ENCODE data around the gene ITGB8. TPM values are rescaled to one million over a fixed set of nuclear protein-coding genes. Genes with fewer than 3 reads are reported as not detected.

Gene ITGB8
- total RNA-seq, 1 experiment from 2014 or later, result 2.4 TPM

DNA sequence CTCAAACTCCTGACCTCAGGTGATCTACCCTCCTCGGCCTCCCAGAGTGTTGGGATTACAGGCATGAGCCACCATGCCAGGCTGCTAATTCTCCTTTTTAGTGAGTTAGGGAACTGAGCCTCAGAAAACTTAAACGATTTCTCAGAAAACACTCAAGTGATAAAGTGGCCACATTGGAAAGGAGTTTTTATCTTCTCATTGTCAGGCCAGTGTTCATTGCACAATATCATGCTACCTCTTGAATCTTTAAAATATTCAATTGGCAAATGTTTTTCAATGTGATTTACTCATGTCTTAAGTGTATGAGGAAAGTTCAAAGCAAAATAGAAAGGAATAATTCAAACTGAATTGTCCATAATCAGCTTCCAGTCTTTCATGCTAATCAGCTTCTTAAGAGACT is 80.7 kb downstream of the ITGB8 start:
- Histone ChIP-seq H3K9me2 (ENCODE audit: insufficient read depth) (no peaks in the 10 kb centered on the region), H2AFZ (ENCODE audit: low read depth, low read length, poor library complexity, severe bottlenecking) (no peak overlapping the region), H3K4me2 (ENCODE audit: low read length) (no peak overlapping the region), H4K20me1 (ENCODE audit: insufficient read depth) (no peaks in the 10 kb centered on the region), H3K4me3 (replicated peaks in 1 of 2; ENCODE audit: low read depth in 1 of 2, low read length in 2 of 2) (no peak overlapping the region), H3K4me1 (ENCODE audit: control insufficient read depth in 1 of 2, insufficient read depth in 2 of 2, low read length in 2 of 2) (no peaks in the 10 kb centered on the region; a peak in 1 of 4 replicates), H3K27ac (ENCODE audit: low read depth, low read length) (no peak overlapping the region), H3K27me3 (ENCODE audit: insufficient read depth, low read length) (no peaks in the 10 kb centered on the region), H3K9me3 (ENCODE audit: control insufficient read depth in 1 of 2, insufficient read depth in 1 of 2, low read depth in 1 of 2, low read length in 2 of 2) (no peaks in the 10 kb centered on the region), H3K9ac (ENCODE audit: low read length) (no peak overlapping the region), H3K36me3 (ENCODE audit: control insufficient read depth in 1 of 2, insufficient read depth in 2 of 2, low read length in 2 of 2) (no peaks in the 10 kb centered on the region), H3K79me2 (ENCODE audit: insufficient read depth, low read length) (no peaks in the 10 kb centered on the region)
- ChIA-PET RAD21 (ENCODE audit: low non-redundant PET in 1 of 2, low total read pairs in 2 of 2, uncharacterized antibody in 2 of 2, unreplicated experiment in 2 of 2) (no interaction called here), POLR2A (no interaction called here), CTCF (interaction anchor here (1.2 kb wide), 1 partner anchor 9 kb away, joined by 3 read pairs; no protein-coding TSS in a partner anchor)
- no peak for ATAC-seq
- no TSS peak for BruUV-seq (replicated peaks)
- intact Hi-C loops (cut with micrococcal nuclease), result no loop called here
- no peak for TF ChIP-seq EZH2phosphoT487 (IDR thresholded peaks at IDR 0.05; ENCODE audit: borderline replicate concordance)
- TF ChIP-seq POLR2AphosphoS5 (IDR thresholded peaks at IDR 0.05; ENCODE audit: low read depth, low read length), result no peak
- no peak for TF ChIP-seq CEBPB (IDR thresholded peaks at IDR 0.05; ENCODE audit: low read depth)
- no peak for TF ChIP-seq SP1 (IDR thresholded peaks at IDR 0.05; ENCODE audit: low read depth)
- TF ChIP-seq ELF1 (IDR thresholded peaks at IDR 0.05; ENCODE audit: borderline replicate concordance, low read depth), result no peak
- no peak for TF ChIP-seq YY1 (IDR thresholded peaks at IDR 0.05; ENCODE audit: extremely low read depth, insufficient replicate concordance, low read depth, low read length)
- TF ChIP-seq ZNF274 (IDR thresholded peaks at IDR 0.05; ENCODE audit: low read depth, low read length), result no peak
- no peak for TF ChIP-seq SRF (IDR thresholded peaks at IDR 0.05; ENCODE audit: low read depth)
- TF ChIP-seq MAX (IDR thresholded peaks at IDR 0.05), result no peak
- TF ChIP-seq POLR2A (IDR thresholded peaks at IDR 0.05; ENCODE audit: borderline replicate concordance, extremely low read depth, insufficient read depth, insufficient read length), result no peak
- no peak for TF ChIP-seq EGR1 (IDR thresholded peaks at IDR 0.05; ENCODE audit: low read depth)
- no peak for TF ChIP-seq TCF7L2 (IDR thresholded peaks at IDR 0.05; ENCODE audit: borderline replicate concordance, extremely low read depth, insufficient read depth, insufficient read length)
- no peak for TF ChIP-seq SIN3A (IDR thresholded peaks at IDR 0.05; ENCODE audit: low read depth)
- TF ChIP-seq FOSL1 (IDR thresholded peaks at IDR 0.05; ENCODE audit: low read depth), result no peak
- TF ChIP-seq EZH2 (IDR thresholded peaks at IDR 0.05), result no peak
- TF ChIP-seq JUND (IDR thresholded peaks at IDR 0.05), result no peak
- TF ChIP-seq CBX3 (IDR thresholded peaks at IDR 0.05; ENCODE audit: low read depth), result no peak
- no peak for DNase-seq (ENCODE audit: low read depth, low spot score)
